Common myeloid progenitor, CD34-positive (primary cell): ENCODE results near the gene ZNF764.

Experiments
- CTCF ChIA-PET: fragments of 350-600 bp; sonication (Branson Sonifier 250); formaldehyde crosslinking; loops from one replicate; lab custom pipeline; 2021; ENCODE audit warnings: antibody characterized with exemption; lab: Charles Lee
- POLR2A ChIA-PET: fragments of 350-600 bp; sonication (Branson Sonifier 250); formaldehyde crosslinking; loops from one replicate; lab custom pipeline; 2021; ENCODE audit warnings: antibody characterized with exemption; lab: Charles Lee
- DNase-seq, 3 donors: peaks; one replicate each; pipeline versions ENCODE4 v3.0.0 to v3.0.0-alpha.2; 2013
- H3K27ac ChIP-seq, 2 experiments: 1 replicate in 1 of 2; 2 replicates in 1 of 2; pipeline ENCODE4 v1.7.0; 2013; ENCODE audit warnings: inconsistent platforms in 2 of 2, low read length in 2 of 2, mild to moderate bottlenecking in 2 of 2, low read depth in 1 of 2, moderate library complexity in 1 of 2; ENCODE audit not compliant: severe bottlenecking in 2 of 2, insufficient read depth in 1 of 2, poor library complexity in 1 of 2
- H3K27me3 ChIP-seq, 5 experiments: replicated peaks in 2 of 5; 1 replicate in 3 of 5; 2 replicates in 2 of 5; pipeline versions ENCODE4 v1.6.1 to v1.7.0; 2013; ENCODE audit warnings: low read length in 4 of 5, mild to moderate bottlenecking in 2 of 5, moderate library complexity in 2 of 5, inconsistent platforms in 1 of 5; ENCODE audit not compliant: insufficient read depth in 5 of 5, control insufficient read depth in 4 of 5
- H3K36me3 ChIP-seq, 4 experiments: 1 replicate in 2 of 4; 2 replicates in 2 of 4; pipeline versions ENCODE4 v1.6.1 to v1.7.0; 2013; ENCODE audit warnings: low read length in 3 of 4, control low read depth in 1 of 4, mild to moderate bottlenecking in 1 of 4; ENCODE audit not compliant: control insufficient read depth in 4 of 4, insufficient read depth in 4 of 4
- H3K4me1 ChIP-seq, 4 experiments: 1 replicate in 3 of 4; 2 replicates in 1 of 4; pipeline versions ENCODE4 v1.6.1 to v1.7.1; 2013; ENCODE audit warnings: low read length in 3 of 4, mild to moderate bottlenecking in 3 of 4, control low read depth in 1 of 4, inconsistent platforms in 1 of 4, moderate library complexity in 1 of 4; ENCODE audit not compliant: control insufficient read depth in 4 of 4, insufficient read depth in 4 of 4; ENCODE audit errors: control extremely low read depth in 1 of 4
- H3K4me3 ChIP-seq, 7 experiments: 1 replicate in 4 of 7; 2 replicates in 3 of 7; pipeline versions ENCODE4 v1.5.1 to v1.7.0; 2013; ENCODE audit warnings: mild to moderate bottlenecking in 7 of 7, low read length in 6 of 7, moderate library complexity in 6 of 7, inconsistent platforms in 2 of 7, low read depth in 2 of 7, control low read depth in 1 of 7; ENCODE audit not compliant: insufficient read depth in 4 of 7, control insufficient read depth in 1 of 7; ENCODE audit errors: extremely low read depth in 1 of 7
- H3K9me3 ChIP-seq, 5 experiments: 1 replicate in 4 of 5; 2 replicates in 1 of 5; pipeline versions ENCODE4 v1.6.1 to v1.7.1; 2013; ENCODE audit warnings: low read length in 4 of 5, mild to moderate bottlenecking in 2 of 5, inconsistent platforms in 1 of 5, low read depth in 1 of 5, moderate library complexity in 1 of 5; ENCODE audit not compliant: control insufficient read depth in 4 of 5, insufficient read depth in 2 of 5; ENCODE audit errors: control extremely low read depth in 1 of 5
- WGBS: methylation state at CpG from one replicate; pipeline ENCODE4 v1.1.5; 2013; ENCODE audit not compliant: insufficient coverage; 5-methylcytosine and 5-hydroxymethylcytosine counted together

Gene ZNF764

DNA sequence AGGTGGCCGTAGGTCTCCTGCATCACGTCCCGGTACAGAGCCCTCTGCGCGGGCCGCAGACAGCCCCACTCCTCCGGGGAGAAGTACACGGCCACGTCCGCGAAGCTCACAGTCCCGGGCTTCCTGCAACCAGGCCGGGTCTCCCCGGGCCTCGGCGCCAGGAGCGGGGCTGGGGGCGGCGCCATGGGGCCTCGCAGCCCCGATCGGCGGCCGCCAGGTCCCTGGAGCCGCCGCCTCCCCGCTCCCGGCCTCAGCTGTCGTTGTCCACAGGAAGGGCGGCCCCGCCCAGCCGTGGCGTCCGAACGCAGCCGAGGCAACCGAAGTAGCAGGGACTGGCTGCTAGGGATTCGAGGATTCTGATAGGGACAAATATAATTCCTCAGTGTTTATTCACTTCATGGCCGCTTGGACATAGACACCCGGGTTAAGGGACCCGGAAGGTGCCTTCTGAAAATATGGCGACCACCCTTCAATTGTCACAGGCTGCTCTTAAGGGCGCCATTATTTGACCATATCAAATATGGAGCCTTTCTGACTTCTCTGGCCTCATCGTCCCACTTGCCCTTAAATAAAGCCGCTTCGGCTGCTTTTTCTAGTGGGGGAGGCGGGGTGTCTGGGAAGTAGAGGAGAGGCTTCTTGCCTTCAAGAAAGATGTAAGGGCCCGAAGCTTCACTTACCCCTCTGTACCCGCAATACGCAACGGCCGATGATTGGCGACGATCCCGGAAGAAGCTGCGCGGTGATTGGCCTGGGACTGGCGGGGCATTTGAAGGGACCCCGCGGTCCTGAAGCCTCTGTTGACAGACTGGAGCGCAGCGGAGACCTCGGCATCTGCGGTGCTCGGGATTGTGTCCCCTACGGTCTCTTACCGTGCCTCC is 13.5 kb upstream of the ZNF764 start, which contains the start of gene ZNF688:
ZNF688 (minus strand) TSS at position 270 of the 878 bp plus-strand sequence; CDS start at position 185, 85 bp downstream.
- H3K27me3 ChIP-seq = no peaks in the 10 kb centered on the region
- peaks cover 0 to 3% (median 0%) of the 10 kb centered on the region in 4 experiments for H3K36me3 ChIP-seq
- POLR2A ChIA-PET = interaction anchor here (0.6 to 1.9 kb wide), 5 partner anchors 14 to 176 kb away, joined by 3 to 12 read pairs (median 4); partner anchors contain the start of genes PRR14, ZNF48, ZNF764 and ZNF785
- WGBS = 0% methylated on average over 50 of the region's 67 CpGs
- H3K27ac ChIP-seq = peak within 1 kb of the TSS; percentile 90 to 94
- no peaks in the 10 kb centered on the region for H3K9me3 ChIP-seq
- DNase-seq = peak; percentile 99 to 100 (median 99)
- H3K4me3 ChIP-seq = peak within 1 kb of the TSS; percentile 71 to 93 (median 86)
- peaks cover 7 to 57% (median 36%) of the 10 kb centered on the region in 4 experiments for H3K4me1 ChIP-seq
- CTCF ChIA-PET = interaction anchor here (0.7 to 2.3 kb wide), 10 partner anchors 10 to 60 kb away, joined by 3 to 6 read pairs (median 3); no protein-coding TSS in a partner anchor

DNA sequence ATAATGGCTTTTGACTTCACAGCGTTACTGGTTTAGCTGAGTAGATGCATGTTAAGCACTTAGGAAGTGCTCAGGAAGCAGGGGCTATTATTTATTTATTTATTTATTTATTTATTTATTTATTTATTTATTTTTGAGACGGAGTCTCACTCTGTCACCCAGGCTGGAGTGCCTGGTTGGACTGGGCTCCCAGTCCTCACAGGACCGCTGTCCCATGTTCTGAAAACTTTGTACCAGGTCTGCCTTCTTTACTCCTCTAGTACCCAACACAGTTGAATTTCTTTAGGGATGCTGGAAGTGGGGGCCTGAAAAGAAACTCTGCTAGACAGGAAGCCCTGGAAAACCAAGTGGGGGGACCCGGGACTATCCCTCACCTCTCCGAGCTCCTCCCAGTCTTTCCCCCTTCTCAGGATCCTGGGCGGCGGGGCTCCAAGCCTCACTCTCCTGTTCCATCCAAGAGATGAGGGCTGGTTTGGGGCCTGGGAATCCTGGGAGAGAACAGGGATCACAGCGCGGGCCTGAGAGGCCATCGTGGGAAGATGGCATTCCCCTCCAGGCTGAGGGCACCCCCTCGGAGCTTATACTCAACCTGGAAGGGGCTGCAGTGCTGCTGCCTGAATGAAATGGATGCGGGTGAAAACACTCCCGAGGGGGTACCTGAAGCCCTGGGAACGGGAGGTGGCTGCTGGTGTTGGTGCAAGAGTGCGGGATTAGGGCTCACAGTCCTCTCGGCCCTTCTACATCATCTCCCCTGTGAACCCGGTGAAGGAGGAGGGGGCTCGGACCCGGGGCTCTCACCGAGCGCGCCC is 12.7 kb upstream of the ZNF764 start:
- ChIA-PET POLR2A (interaction anchor here (0.6 to 1.9 kb wide), 2 partner anchors 80 to 176 kb away, joined by 3 to 11 read pairs; partner anchors contain the start of genes PRR14 and ZNF48), CTCF (interaction anchor here (0.6 to 2.3 kb wide), 5 partner anchors 9 to 35 kb away, joined by 3 to 6 read pairs (median 4); no protein-coding TSS in a partner anchor)
- H3K9me3 ChIP-seq = no peaks in the 10 kb centered on the region
- peak in 2 of 3 donors; percentile 40 to 46 for DNase-seq
- H3K36me3 ChIP-seq = peaks cover 0 to 3% (median 0%) of the 10 kb centered on the region in 4 experiments
- peak overlapping the region; percentile 90 to 94 for H3K27ac ChIP-seq
- H3K27me3 ChIP-seq = no peaks in the 10 kb centered on the region
- peaks cover 7 to 57% (median 36%) of the 10 kb centered on the region in 4 experiments for H3K4me1 ChIP-seq
- H3K4me3 ChIP-seq = peak overlapping the region; percentile 71 to 93 (median 86)
- 16% methylated on average over 9 of the region's 22 CpGs for WGBS

DNA sequence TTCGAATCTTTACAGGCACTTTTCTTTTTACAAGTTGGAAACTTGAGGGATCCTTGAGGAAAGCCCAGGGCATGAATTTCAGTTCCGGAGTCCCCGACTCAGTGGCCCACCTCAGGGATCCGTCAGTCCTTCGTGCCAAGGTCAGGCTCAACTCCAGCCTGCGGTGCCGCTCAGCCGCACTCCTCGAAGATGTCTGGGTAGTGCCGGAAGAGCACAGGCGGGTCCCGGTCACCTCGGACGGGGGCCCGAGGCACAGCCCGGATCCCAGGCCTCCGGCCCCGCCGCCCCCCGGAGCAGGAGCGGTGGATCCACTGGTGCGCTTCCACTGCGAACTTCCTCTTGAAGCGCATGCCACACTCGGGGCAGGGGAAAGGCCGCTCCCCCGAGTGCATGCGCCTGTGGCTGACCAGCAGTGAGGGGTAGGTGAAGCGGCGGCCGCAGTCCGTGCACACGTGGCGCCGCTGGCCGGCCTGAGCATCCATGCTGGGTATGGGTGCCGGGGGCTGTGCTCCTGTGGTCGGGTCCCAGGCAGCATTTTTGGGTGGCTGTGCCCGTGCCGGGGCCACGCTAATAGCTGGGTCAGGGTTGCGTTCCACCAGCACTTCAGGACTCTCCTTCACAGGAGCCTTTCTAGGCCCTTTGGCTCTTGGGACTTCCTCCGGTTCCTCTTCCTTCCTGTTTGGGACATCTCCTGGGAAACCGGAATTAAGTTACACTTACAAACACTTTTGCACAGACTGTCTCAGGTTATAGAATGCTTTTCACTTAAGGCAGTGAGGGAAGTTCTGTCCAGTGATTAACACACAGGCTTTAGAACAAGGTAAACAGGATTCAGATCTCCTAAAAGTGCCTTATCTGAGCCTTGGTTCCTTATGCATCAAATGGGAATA is 11.8 kb upstream of the ZNF764 start:
- CTCF ChIA-PET = interaction anchor here (0.6 to 2.3 kb wide), 4 partner anchors 8 to 34 kb away, joined by 3 to 6 read pairs (median 4); no protein-coding TSS in a partner anchor
- no peaks in the 10 kb centered on the region for H3K9me3 ChIP-seq
- WGBS = 95% methylated on average over 39 of the region's 44 CpGs
- no peak for DNase-seq
- H3K27me3 ChIP-seq = no peaks in the 10 kb centered on the region
- peaks cover 7 to 57% (median 36%) of the 10 kb centered on the region in 4 experiments for H3K4me1 ChIP-seq
- peaks cover 0 to 3% (median 0%) of the 10 kb centered on the region in 4 experiments for H3K36me3 ChIP-seq
- H3K4me3 ChIP-seq = peak overlapping the region in 2 of 7 experiments; percentile 84 to 93
- peak overlapping the region in 1 of 2 experiments; percentile 94 for H3K27ac ChIP-seq
- POLR2A ChIA-PET = no interaction called here

- POLR2A ChIA-PET = no interaction called here
- whole genome bisulfite sequencing = 100% methylated on average over 2 of the region's 3 CpGs
- CTCF ChIA-PET = interaction anchor here (1.2 kb wide), 1 partner anchor 33 kb away, joined by 4 read pairs; no protein-coding TSS in a partner anchor
Observed at GRCh38 chr16:30569281-30569680, 11.1 kb upstream of the ZNF764 start.

GRCh38 chr16:30567991-30568638 is 9.9 kb upstream of the ZNF764 start:
- Histone ChIP-seq H3K27ac (peak overlapping the region; percentile 22 to 72), H3K9me3 (no peaks in the 10 kb centered on the region), H3K36me3 (no peaks in the 10 kb centered on the region), H3K27me3 (no peaks in the 10 kb centered on the region), H3K4me1 (peaks cover 7 to 56% (median 36%) of the 10 kb centered on the region in 4 experiments), H3K4me3 (peak overlapping the region in 3 of 7 experiments; percentile 4 to 36 (median 7))
- CTCF ChIA-PET = interaction anchor here (1.2 kb wide), 2 partner anchors 18 to 32 kb away, joined by 4 read pairs; partner anchors contain the start of gene ZNF785
- WGBS = 18% methylated on average over 3 of the region's 6 CpGs
- POLR2A ChIA-PET = interaction anchor here (1.3 kb wide), 1 partner anchor 33 kb away, joined by 3 read pairs; no protein-coding TSS in a partner anchor
- peak; percentile 62 to 94 (median 90) for DNase-seq

More at GRCh38 chr16:30569281-30569680, 11.1 kb upstream of the ZNF764 start:
- H3K4me1 ChIP-seq = peaks cover 7 to 57% (median 36%) of the 10 kb centered on the region in 4 experiments
- no peak overlapping the region for H3K4me3 ChIP-seq
- no peak overlapping the region for H3K27ac ChIP-seq
- no peak for DNase-seq
- H3K36me3 ChIP-seq = no peaks in the 10 kb centered on the region
- H3K27me3 ChIP-seq = no peaks in the 10 kb centered on the region
- H3K9me3 ChIP-seq = no peaks in the 10 kb centered on the region
